GM21423 (cell line): ENCODE data around the gene YAF2.

Experiments
- ATAC-seq: cut with Tn5 transposase; IDR thresholded peaks from one replicate; pipeline ENCODE4 v1.9.1; 2021; ENCODE audit warnings: mild to moderate bottlenecking, moderate library complexity; ENCODE audit not compliant: unreplicated experiment

Gene YAF2, protein sequence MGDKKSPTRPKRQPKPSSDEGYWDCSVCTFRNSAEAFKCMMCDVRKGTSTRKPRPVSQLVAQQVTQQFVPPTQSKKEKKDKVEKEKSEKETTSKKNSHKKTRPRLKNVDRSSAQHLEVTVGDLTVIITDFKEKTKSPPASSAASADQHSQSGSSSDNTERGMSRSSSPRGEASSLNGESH

DNA sequence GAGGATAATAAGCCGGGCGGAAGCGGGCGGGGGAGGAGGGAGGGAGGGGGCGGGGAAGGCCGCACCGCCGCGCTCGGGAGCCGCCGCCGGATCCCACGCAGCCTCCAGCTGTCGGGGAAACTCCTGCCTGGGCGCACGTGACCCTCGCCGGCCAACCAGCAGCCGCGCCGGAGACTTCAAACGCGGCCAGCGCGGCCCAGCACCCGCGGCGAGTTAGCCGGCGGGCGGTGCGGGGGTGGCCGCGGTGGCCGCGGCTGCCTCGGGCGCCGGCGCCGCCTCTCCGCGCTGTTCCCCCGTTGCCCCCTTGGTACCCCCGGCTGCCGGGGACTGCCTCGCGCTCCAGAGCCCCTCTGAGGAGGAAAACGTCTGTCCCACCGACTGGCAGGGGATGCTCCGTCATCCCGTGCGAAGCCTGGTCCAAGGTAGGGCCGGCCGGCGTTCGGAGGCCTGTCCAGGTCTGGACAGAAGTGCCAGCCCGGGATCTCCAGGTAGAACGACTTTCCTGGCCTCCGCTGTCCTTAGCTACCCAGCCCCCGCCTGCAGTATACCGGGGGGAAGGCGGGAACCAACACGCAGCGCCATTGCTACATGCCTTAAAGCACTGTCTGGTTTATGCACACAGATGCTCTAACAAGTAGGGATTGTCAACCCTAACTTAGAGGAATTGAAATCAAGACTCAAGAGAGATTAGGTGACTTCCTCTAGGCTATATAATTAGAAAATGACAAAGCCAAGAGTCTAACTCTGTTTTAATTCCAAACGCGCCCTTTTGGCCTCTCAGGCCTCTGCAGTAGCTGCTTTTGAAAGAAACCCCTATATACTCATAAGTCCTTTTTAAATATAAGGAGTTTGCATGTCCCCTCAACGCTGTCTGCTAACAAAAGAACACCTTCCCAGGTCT is at the start of gene YAF2:
Gene YAF2 (minus strand): TSS at position 9 of the 901 bp plus-strand sequence. CDS start 68 bp downstream, outside the sequence.
- peak; percentile 77 for ATAC-seq

DNA sequence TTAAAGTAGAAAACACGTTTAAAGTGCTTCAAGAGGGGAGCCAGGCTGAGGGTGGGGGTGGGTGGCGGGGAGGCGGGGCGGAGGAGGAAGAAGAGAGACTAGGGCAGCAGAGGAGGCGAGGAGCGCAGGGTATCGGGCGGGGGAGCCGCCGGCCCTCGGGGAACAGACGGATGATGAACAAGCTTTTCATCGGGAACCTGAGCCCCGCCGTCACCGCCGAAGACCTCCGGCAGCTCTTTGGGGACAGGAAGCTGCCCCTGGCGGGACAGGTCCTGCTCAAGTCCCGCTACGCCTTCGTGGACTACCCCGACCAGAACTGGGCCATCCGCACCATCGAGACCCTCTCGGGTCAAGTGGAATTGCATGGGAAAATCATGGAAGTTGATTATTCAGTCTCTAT is 48.7 kb upstream of the YAF2 start:
- ATAC-seq = no peak

DNA sequence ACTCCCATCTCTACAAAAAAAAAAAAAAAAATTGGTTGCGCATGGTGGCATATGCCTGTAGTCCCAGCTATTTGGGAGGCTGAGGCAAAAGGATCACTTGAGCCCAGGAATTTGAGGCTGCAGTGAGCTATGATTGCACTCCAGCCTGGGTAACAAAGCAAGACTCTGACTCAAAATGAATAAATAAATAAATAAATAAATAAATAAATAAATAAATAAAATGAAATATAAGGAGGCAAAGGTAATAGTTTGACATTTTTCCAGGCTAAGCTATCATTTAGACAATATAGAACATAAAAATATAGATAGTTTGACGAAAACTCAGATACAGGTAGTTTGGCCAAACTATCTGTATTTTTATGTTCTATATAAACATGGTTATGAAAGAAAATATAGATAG is 47.4 kb upstream of the YAF2 start:
- ATAC-seq = no peak

DNA sequence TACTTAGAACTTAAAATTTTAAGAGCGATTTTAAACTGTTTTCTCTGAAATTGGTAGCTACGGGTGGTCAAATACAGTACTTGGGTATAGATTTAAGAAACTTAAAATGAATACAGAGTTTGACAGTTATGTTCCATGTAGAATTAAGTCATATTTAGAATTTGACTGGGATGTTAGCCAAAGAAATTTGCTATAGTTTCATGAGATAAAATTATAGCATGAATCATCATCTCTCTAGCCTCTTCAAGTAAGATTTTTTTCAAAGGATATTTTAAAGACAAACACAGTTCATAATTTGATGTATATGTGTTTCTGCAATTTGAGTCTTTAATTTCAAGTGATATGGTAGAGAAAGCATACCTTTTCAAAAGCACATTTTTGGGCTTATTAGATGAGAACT is 46.8 kb upstream of the YAF2 start:
- no peak for ATAC-seq

DNA sequence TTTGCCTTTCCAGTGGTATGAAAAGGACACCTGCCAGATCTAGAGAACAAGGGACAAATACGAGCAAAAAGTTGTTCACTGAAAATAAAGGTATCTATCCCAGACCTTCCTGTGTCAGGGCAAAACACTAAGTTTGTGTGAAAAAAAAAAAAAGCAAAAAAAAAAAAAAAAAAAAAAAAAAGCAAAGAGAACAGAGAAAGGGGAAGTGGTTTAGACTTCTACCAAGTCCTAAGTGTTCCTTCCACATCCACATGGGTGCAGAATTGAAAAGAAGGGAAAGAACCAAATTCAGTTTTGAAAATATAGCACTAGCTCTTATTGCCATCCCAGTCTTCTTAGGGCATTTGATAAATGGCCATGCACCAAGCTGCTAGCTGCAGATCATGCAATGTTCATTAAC is 46.1 kb upstream of the YAF2 start:
- ATAC-seq = peak; percentile 42

DNA sequence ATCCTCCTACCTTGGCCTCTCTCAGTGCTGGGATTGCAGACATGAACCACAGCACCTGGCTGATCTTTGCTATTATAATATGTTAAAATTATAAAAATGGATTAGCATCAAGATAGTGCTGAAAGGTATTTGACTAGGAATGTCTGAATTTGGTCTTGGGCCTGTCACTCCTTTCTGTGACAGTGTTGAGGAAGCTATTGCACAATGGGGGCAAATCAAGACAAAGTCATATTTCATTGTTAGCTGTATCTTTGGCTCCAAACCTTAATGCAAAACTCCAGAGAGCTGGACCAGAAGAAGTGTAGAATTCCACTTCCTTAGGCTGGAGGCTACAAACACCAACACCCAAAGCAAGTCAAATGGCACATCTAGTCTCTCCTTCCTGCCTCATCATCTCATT is 45.7 kb upstream of the YAF2 start:
- peak; percentile 24 for ATAC-seq

DNA sequence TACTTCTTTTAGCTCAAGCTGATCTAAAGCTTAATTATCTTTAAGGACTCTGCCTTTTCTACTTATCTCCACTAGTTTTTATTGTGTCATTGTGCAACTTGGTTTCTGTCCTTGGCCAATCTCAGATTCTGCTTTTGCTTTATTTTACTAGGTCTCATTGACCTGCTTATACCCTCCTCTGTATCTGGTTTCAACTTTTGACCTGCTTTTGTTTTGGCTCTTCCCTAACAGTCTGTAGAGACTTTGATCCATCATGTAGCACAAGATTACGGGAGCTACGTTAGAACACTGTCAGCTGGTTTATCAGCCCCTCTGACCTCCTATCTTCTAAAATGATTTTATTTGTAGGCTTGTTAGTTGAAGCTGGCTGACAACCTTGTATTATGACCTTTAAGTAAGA is 44.2 kb upstream of the YAF2 start:
- no peak for ATAC-seq

DNA sequence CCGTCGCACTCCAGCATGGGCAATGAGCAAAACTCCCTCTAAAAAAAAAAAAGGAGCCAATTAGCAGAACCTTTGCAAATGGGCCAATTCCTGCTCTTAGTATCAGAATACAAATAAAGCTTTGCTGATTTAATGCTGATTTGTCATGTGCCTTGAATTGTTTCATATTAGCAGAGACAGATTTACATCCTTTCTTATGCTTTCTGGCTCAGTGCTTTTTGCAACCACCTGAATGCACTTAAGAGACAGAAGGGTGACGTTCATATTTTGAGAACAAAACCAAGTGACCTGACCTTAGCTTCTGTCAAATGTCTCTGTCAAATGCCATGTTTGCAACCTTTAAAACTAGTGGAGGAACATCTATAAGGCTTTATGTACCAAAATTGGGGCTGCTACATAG is 43.8 kb upstream of the YAF2 start:
- ATAC-seq = no peak

DNA sequence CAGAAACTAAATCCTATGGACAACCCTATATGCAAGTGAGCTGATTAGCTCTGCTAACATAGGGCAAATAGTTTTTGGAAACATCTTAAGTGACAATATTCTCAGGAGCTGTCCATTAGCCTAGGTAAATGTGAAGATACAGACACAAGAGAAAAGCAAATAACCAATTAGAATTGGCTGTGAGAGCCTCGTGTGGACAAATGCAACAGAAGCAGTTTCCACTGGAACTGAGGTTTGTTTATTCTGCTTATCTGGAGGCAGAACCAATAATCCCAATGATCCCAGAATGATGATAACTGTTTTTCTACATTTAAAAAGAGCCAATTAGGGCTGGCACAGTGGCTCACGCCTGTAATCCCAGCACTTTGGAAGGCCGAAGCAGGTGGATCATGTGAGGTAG is 43.2 kb upstream of the YAF2 start:
- ATAC-seq = no peak

DNA sequence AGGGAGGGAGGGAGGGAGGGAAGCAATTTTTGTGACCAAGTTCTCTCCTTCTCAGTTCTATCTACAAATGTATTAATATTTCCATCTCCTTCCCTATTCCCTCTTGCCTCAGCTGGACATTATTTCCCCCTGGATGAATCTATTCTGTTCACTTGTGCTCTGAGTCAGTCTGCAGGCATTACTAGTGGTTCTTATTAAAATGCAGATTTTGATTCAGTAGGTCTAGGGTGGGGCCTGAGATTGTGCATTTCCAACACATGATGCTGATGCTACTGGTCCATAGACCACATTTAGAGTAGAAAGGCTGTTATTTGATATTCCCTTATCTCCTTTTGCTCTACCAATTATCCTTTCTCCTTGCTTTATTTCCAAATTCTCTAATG is 40.1 kb upstream of the YAF2 start:
- ATAC-seq = no peak

DNA sequence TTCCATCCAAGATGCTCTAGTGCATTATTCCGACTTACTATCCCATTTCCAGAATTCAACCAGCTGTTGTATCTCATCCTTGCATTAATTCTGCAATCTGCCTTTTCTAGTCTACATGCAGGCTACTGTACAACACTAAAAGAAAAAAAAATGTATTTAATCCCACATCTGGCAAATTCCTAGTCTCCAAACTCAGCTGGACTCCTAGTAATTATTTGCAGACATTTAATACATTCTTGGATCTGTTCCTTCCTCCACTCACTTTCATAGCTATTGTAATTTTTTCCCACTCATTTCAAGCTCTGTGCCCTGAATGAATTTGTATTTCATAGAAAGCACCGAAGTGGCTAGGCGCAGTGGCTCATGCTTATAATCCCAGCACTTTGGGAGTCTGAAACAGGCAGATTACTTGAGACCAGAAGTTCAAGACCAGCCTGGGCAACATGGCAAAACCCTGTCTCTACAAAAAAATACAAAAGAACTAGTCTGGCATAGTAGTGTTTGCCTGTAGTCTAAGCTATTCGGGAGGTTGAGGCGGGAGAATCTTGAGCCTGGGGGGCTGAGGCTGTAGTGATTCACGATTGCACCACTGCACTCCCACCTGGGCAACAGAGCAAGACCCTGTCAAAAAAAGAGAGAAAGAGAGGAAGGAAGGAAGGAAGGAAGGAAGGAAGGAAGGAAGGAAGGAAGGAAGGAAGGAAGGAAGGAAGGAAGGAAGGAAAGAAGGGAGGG is 39.5 kb upstream of the YAF2 start:
- ATAC-seq = no peak

DNA sequence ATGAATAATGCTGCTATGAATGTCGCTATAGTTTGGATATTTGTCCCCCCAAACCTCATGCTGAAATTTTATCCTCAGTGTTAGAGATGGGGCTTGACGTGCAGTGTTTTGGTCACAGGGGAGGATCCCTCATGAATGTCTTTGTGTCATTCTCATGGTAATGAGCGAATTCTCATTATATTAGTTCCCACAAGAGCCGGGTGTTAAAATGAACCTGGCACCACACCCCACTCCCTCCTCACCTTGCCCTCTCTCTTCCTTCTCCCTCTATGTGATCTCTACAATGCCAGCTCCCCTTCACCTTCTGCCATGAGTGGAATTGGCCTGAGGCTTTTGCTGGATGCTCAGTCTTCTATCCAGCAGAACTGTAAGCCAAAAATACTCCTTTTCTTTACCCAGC is 37.5 kb upstream of the YAF2 start:
- no peak for ATAC-seq

DNA sequence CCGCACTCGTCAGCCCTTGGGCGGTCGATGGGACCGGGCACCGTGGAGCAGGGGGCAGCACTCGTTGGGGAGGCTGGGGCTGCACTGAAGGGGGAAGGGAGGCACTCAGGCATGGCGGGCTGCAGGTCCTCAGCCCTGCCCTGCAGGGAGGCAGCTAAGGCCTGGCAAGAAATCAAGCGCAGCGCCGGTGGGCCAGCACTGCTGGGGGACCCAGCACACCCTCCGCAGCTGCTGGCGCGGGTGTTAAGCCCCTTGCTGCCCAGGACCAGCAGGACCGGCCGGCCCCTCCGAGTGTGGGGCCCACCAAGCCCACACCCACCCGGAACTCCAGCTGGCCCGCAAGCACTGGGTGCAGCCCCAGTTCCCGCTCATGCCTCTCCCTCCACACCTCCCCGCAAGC is 35.7 kb upstream of the YAF2 start:
- ATAC-seq = no peak

DNA sequence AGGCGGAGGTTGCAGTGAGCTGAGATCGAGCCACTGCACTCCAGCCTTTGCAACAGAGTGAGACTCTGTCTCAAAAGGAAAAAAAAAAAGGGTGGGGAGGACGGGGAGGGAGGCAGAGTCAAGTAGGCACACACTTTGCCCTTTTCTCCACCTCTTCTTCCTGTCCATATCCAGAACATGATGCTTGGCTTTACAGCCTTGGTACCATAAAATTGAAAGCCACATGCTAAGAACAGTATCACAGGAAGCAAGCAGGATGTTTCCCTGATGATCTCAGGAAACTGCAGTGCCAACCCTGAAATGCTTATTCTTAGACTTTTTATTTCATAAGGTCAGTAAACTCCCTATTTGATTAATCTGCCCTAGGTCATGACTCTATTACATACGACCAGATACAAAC is 32.5 kb upstream of the YAF2 start:
- ATAC-seq = no peak

DNA sequence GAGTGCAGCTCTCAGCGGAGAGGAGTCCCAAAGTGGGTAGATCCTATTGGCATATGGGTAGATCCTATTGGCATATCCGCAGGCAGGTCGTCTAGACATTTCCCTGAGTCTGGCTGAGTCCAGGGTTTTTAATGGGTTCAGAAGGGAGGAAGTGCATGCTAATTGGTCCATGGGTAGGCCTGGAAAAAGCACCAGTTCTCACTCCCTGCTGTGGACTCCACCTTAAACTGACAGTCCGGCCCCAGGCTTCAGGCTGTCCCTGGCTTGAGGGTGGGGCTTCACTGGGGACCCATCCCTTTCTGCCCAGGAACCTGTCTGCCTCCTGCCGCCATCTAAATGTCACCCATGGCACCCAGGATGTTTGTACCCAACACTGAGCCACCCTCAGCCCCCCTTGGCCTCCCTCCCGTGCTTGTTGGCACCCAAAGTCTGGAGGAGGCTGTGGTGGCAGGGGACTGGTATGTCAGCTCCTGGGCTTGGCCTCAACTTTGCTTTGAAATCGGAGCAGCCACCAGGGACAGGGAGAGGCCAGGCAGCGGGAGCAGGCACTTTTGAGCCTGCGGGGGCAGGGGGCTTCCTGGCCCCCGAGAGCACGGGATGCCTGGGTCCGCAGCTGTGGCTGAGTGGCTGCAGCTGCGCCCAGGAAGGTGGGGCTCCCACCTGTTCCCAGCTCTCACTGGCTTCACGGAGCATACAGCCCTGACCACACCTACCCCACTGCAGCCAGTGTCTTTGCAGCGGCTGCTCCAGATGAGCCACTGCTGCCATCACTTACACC is 29.6 kb upstream of the YAF2 start:
- no peak for ATAC-seq

DNA sequence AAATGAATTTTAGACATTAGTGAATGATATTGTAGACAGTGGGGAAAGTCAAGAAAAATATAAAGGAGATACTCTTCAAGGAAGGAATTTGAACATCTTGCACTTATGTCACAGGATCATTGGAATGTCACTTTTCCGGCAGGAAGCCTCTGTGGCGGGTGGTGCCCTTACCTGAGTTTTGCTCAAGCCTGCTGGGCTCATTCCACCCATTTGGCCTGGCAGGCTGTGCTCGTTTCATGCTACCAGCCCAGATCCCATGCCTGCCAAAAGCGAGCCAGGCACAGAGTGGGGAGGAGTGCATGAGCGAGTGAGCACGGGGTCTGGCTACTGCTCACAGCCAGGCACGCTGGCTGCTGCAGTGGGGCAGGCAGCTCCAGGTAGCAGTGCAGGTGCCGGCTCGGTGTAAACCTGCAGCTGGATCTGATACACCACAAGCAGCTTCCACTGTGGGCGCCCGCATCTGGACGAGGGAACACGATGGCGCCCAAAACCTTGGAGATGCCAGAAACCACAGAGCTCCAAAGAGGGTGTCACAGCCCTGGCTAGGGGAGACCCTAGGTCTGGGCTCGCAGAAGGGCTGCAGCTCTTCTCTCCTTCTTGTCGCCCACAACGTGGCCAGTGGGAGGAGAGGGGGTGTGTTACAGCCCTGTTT is 28.7 kb upstream of the YAF2 start:
- ATAC-seq = no peak

DNA sequence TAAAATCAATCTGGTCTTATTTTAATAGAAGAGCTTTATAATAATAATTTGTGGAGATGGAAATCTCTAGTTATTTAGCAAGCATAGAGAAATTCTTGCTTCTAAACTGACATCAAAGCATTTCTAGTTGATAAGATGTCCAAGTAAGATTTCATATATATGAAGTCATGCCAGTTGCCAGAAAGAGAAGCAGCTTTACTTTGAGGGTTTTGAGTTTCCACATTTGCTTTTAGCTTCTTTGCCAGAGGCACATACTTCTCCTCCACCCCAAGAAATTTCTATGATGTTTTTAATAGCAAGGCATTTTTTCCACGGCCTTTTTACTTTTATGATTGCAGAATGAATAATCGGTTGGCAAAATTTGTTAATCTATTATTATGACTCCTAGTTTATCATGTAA is 24.2 kb upstream of the YAF2 start:
- ATAC-seq = no peak

DNA sequence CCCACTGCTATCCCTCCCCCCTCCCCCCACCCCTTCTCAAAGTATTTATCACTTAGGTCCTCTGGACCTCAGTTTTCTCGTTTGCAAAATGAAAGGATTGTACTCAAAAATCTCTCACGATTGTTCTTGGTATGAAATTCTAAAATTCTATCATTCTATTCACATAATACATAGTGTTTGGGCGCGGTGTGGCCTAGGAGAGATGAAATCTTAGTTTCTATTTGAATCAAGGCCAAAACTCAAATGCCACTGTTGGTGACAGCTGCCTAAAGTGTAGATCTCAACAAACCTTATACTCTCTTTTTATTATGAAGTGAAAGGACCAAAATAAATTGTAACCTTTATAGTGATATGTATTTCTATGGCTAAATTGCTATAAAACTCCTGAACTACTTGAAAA is 23.7 kb upstream of the YAF2 start:
- no peak for ATAC-seq

DNA sequence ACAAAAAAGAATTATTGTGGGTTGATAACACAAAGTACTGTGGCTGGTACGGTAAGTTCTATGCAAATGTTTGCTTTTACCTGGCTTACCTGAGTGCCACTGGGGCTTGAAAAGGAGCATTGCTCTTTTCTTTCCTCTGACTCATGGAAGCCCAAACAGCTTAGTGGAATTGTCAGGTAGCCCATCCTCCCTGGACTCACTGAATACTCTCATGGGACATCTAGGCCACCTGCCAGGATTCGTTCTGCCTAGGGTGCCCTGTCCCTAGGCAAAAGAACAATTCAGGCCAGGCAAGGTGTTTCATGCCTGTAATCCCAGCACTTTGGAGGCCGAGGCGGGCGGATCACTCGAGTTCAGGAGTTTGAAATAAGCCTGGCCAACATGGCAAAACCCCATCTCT is 22.5 kb upstream of the YAF2 start:
- ATAC-seq = no peak

DNA sequence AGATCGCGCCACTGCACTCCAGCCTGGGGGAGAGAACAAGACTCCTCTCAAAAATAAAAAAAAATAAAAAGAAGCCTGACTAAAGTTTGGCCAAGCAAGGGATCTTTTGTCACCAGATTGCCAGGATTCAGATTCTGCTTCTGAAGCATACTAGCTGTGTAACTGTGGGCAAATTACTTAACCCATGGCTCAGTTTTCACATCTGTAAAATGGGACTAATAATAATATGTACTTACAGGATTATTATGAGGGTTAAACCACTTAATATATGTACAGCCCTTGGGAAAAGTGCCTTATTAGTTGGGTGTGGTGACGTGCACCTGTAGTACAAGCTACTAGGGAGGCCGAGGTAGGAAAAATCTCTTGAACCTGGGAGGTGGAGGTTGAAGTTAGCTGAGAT is 21.7 kb upstream of the YAF2 start:
- ATAC-seq = no peak

DNA sequence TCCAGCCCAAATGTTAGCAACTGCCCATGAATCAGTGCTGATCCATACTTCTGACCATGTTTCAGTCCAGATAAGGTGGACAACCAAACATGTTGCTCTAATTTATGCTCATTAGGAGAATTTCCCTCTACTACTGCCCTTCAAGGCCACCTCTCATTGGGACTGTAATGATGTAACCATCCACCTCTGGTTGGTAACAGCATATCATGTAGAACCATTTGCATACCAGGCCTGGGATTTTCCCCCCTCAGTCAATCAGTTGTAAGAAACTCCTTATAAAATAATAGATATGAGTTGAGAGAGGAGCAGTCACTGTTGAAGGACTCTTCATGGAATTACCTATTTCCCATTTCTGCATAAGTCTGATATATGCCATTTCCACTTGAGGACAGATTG is 17.8 kb upstream of the YAF2 start:
- no peak for ATAC-seq
